GM21786 (cell line): ENCODE results near the gene INAFM2.

Experiments used
- ATAC-seq: cut with Tn5 transposase; IDR thresholded peaks from one replicate; pipeline ENCODE4 v1.9.1; 2021; ENCODE audit not compliant: unreplicated experiment

Gene INAFM2

DNA sequence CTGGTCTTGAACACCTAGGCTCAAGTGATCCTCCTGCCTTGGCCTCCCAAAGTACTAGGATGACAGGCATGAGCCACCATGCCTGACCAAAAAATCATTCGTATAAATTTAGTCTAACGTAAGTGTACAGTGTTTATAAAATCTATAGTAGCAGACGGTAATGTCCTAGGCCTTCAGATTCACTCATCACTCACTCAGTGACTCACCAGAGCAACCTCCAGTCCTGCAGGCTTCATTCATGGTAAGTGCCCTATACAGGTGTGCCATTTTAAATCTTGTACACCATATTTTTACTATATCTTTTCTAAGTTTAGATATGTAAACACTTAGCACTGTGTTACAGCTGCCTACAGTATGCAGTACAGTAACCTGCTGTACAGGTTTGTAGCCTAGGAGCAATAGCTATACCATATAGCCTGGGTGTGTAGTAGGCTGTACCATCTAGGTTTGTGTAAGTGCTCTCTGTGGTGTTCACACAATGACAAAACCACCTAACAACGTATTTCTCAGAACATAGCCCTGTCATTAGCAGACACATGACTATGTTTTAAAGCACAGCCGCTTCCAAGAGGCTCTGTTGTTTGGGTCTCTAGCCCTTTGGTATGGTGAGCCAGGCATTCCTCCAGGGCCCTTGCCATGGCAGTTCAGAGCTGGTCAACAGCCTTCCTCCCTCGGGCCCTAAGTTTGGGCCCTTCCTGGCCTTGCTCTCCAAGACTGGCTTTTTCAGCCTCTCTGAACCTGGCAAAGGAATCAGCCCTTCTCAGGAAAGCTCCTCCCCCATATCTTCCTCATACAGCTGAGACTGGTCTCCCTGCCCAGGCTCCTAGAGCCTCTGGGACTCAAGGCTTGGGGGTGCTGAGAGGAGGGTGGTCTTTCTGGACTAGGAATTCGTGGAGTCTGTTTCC is 19.2 kb downstream of the INAFM2 start:
- ATAC-seq = no peak

DNA sequence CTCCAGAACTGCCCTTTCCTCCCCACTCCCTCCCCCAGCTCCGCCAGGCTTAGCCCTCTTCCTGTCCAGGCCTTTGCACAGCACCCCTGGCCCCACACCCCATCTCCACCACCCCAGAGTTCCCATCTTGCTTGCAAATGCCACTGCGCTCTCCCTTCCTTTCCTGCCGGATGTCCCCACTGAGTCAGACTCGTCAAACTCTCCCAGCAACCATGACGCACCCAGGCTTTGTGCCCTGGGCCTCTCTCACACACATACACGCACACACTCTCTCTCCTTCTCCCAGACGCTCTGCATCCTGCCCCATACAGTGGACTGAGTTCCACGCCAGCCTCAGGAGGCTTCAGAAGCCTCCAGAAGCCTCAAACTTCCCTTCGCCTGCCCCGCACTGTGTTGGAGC is 20.0 kb downstream of the INAFM2 start:
- ATAC-seq = no peak

DNA sequence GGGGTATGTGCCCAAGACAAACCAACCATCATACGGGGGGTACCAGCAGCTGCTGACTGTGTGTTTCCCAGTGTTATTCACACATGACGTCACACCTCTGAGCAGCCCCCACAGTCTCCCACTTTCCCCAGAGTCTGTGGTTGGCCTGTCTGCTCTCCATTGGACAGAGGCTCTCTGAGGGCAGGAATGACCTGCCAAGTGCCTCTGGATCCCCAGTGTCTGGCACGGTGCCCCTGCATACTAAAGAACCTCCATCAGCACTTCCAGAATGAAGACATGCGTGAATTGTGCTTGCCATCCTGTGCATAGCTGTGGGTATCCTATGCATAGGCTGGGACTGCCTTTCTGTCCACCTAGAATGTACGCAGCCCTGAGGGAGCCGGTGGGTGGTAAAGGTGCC is 20.7 kb downstream of the INAFM2 start:
- no peak for ATAC-seq

DNA sequence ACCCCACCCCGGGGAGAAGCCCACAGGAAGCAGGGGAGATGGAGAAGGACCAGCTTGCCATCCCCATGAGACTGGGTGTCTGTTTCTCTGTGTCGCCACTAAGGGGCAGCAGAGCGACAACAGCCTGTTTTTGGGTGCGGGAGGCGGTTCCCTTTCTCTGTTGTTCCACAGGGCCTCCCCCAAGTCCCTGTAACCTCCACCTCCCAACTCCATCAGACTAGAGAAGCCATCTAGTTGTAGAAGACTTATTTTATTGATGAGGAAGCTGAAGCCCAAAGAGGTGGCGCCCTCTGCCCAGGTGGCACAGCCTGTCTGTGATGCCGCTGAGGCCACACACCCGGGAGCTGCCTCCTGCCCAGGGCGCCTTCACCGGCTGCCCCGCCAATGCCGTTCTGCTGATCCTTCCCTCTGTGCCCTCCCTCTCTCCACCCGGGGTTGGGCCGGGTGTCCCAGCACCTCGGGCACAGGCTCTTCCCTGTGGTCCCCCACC is 21.2 kb downstream of the INAFM2 start:
- ATAC-seq = no peak

DNA sequence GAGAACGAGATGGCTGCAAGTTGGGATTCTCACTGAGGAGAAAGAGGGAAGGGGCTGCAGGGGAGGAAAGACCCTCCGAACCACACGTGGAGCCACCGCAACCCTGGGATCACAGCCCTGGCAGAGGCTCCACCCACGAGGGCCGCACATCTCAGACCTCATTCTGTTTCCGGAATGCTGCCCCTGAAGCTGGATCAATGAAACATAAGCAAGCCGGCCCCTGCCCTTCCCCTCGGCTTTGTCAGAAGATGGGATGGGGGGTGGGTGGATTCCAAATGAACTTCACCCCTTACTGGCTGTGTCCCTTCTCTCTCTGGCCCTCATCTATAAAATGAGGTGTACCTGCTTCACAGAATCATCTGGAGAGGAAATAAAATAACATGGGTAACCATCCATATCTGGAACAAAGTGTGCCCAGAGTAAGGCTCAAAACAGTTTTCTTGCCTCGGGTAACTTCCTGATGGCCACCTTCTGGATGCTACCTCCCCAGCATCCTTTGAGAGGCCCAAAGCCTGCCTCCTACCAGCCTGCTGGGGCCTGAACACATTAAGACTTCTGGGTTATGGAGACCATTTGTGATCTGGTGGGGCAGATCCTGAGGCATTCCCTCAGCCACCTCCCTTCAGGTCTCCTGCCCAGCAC is 21.9 kb downstream of the INAFM2 start:
- ATAC-seq = no peak

DNA sequence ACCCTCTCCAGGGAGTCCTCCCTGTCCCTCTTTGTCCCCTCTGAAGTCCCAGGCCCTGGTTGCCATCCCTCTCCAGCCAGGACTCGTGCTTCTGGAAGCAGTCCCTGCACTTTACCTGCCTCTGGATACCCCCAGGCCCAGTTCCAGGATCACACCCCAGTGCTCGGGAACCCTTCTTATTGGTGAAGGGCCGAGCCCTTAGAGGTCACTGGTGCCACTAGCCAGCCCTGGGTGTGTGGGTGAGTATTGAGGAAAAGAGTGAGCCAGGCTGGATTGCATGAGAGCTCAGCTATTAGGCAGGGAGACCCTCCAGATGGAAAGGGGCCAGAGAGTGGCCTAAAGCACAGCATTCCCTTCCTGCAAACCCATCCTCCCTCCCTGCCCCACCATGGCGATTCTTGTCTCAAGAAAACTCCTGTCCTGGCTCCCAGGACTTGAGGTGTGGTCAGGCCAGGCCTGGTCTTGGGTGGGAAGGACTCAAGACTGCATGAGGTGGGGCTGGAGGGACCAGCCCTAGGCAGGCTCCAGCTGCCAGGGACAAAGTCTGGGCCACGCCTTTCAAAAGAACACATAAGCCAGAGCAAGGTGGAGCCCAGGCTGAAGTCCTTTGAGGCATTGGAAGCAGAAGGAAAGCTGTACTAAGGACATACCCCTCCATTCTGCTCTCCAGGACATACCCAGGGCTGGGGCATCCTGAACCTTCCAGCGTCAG is 22.5 kb downstream of the INAFM2 start:
- ATAC-seq = no peak

DNA sequence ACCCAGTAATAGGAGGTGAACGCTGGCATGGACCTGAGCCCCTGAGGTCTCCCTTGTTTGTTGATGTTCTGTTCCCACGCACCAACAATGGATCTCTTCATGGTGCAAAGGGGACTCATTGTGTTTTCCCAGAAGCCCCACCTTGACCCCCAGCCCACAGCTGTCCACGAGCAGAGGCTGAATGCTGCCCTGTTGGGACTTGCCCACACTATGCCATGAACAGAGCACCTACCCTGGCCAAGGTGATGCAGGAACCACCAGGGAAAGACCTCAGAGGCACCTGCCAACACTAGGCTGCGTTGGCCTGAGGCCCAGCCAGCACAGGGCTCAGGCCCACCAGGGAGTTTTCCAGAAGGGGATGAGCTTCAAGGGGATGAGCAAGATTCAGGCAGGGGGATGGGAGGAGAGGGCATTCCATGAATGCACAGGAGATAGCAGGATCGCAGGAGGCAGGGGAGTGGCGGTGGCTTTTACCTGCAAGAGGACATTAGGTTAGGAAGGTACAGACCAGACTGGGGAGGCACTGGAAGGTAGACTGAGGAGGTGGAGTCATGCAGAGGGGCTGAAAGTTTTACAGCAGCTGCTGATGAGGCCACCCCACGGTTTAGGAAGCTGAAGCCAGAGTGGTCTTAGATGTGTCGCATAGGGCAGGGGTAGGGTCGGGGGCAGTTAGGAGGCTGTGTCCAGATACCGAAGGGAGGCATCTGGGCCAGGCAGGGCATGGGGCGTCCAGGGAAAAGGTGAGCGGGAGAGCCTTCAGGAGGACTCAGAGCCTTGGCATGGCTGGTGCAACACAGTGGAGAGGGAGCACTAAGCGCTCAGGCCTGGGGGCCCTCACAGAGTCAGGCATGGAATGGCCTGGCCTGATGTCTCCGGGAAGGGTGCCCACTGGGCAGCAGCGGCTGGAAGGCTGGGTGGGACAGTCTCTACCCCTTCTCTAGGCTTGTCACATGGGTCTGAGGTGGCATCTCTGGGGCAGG is 23.4 kb downstream of the INAFM2 start:
- ATAC-seq = no peak

DNA sequence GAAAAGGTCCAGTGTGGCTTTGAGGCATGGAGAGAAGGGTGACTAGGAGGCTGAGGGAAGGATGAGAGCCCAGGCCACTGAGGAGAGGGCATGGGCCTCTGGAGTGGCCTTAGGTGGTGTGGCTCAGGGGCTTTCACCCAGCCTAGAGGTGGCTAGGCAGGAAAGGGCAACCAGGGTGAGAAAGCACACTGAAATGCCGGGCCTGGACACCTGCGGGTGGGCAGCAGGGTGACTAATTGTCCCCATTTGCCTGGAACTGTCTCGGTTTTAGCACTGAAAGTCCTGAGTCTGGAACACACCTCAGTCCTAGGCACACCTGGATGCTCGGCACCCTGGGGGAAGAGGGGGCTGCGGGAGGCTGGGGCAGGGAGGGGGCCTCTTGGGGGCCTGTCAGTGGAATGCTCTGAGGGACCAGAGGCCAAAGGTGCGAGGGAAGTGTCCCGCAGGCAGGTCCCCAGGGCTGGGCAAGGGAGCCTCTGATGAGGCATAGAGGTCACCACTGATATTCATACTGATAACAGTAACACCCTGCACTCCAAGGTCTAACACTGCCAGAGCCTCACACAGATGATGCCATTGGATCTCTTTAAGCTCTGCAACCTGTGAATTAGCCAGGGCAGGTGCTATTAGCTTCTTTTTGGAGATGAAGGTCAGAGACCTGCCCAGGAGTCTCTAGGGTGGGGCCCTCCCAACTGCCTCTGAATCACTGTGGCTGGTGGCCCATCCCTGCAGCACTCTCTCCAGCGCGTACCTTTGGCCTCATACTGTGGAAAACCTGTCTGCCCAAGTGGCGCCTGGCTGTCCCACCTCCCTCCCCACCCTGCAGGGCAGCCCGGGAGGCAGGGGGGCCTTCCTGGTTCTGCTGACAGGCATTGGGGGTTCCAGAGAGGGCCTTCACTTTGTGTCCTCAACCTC is 24.3 kb downstream of the INAFM2 start:
- no peak for ATAC-seq

DNA sequence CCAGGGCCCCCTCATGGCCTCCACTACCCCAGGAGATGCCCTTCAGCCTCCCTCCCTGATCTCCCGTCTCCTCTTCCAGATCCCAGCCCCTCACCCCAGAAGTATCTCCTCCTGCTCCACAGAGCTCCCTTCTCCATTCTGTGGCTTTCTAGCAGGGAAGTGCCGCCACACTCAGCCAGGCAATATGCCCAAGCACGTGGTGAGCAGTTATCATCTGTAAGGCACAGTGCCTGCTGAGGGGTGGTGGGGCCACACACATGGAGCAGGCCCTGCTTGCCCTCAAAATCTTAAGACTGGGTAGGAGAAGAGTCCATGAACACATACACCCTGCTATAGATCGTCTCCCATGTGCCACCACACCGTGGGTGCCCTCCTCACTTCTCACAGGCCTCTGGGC is 25.0 kb downstream of the INAFM2 start:
- ATAC-seq = no peak

DNA sequence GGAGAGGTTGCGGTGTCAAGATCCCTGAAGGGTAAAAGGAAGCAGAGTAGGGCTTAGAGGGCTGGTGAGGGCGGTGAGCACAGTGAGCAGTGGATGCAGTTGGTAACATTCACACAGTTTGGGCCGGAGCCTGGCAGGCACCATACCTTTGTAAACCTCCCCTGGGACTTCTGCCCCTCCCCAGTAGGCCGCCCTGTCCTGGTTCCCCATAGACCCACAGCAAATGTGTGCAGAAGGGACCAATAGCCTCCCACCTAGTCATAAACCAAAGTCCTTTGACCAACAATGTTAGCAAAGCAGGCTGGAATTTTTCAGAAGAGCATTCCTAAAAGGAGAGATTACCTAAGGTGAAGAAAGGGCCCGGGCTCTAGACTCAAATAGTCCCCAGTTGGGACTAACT is 25.7 kb downstream of the INAFM2 start:
- ATAC-seq = no peak

DNA sequence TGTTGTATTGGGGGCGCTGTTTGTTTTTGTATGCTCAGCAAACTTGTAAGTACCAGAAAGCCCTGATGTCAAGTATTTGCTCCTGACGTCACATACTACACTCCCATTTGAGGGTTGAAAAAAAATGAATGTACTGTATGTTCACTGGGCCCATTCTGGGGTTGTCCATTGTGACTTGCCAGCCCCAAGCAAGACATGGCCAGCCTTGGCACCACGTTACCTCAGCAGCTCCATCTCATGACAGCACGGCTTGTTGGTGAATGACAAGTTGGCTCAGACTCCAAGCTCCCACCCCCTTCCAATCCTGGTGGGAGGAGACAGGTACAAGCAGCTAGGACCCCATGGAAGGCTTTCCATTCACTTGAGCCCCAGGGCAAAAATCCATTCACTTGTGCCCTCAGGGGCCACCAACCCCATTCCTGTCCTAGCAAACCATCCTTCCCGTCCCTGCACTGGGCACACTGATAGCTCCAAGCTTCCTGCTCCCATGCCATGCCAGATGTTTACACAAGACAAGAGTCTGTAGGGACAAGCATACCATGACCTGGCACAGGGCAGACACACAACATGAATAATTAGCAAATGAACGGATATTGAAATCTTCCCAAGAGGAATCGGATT is 28.9 kb downstream of the INAFM2 start:
- ATAC-seq = no peak

DNA sequence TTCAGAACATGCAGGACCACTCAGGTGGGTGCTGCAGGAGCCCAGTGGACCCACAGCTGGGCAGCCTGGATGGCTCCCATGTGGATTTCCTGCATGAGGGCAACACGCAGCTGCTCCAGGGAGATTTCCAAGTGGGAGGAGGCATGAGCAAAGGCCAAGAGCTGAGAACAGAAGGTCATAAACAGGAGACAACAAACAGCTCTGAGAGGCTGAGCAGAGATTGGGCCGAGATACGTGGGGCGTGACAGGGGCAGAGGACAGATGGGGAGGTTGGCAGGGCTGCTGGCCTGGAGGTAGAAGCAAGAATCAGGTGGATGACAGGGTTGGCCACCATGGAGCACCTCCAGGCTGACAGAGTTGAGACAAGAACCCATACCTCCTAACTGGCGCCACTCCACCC is 30.2 kb downstream of the INAFM2 start:
- no peak for ATAC-seq

DNA sequence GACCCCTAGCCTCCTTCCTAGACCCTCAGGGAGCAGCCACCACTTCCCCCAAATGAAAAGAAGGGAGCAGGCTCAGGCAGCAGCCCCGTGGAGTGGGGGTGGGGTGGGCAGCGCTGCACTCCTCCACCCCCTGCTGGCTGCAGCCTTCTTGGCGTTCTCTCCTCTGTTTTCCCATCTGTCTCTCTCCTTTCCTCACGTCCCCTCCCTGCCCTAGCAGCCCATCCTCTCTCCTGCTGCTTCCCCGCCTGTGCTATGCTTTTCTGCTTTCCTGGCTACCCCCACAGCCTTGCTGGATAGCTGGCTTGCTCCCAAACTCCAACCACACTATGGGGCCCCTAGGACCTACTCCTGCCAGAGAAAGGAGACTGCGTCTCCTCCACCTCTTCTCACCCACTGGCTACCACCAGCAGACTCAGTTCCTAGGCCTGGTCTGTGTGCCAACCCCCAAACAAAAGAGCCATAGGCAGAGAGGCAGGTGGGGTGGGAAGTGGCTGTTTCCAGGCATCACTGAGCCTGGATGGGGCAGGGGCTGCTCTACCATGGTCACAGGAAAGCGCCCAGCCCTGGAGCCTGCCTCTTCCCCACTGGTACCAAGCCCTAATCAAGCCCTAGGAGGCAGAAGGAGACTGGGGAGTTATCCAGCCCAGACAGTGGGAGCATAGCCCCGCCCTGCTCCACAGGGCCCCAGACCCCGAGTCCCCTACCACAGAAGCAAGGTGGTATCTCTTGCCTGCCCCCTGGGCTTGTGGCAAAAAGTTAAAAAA is 31.1 kb downstream of the INAFM2 start:
- no peak for ATAC-seq

DNA sequence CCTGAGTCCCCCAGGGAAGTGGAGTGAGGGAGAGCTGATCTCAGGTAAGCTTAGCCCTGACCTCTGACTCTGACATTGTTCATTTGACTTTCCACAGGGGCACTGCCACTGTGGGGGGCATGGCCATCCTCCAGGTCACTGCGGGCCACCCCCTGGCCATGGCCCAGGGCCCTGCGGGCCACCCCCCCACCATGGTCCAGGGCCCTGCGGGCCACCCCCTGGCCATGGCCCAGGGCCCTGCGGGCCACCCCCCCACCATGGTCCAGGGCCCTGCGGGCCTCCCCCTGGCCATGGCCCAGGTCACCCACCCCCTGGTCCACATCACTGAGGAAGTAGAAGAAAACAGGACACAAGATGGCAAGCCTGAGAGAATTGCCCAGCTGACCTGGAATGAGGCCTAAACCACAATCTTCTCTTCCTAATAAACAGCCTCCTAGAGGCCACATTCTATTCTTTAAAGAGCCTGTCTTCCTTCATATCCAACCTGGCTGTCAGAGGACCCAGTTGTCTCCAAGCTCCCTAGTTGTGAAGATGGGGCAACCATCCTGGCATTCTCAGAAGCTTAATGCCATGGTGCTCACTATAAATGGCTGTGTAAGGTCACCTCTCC is 32.6 kb downstream of the INAFM2 start:
- no peak for ATAC-seq

DNA sequence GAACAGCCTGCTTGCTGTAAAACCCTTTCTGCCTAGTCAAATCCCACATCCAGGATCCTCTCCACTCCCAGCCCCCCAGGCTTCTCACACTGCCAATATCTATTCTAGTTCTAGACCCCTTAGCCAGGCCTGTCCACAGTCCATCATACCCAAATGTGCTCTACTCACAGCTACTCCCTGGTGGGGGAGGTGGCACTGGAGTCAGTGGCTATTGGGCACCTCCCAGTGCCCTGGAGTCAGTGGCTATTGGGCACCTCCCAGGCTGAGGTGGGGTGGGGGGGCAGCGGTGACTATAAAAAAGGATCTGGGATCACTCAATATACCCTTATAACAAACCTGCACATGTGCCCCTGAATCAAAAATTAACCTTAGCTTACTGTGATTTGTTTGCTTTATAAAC is 33.8 kb downstream of the INAFM2 start:
- ATAC-seq = no peak

DNA sequence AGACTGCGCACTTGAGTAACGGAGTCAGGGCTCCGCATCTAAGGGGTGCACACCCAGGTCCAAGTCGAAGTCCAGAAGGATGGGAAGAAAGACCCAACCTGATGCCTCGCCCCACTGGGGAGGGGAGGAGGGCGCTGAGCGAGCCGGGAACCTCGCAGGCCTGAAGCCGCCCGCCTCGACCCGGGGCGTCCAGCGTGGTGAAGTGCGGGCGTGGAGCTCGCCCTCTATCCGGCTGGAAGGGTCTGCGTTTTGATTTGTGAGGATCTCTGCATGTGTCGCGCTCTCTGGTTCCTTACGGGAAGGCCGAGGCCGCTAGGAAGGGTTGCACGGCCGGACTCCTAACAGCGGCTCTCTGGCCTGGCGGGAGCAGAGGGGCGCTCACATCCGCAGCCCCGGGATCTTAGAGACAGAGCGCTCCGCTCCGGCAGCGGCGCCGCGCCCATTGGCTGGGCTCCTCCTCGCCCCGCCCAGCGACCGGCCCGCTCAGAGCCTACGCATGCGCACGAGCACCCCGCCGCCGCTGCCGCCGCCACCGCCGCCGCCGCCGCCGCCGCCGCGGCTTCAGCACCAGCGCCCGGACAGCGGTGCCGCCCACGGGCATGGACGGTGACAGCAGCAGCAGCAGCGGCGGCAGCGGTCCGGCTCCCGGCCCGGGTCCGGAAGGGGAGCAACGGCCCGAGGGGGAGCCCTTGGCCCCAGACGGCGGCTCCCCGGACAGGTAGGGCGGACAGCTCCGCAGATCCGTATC is 34.4 kb downstream of the INAFM2 start, which contains the start of gene DISP2:
Gene DISP2, plus strand, starts transcription at position 497 of the 748 bp plus-strand sequence. Its CDS starts 103 bp downstream, at position 600.
- ATAC-seq = peak; percentile 82
